Measurements from ENCODE around the gene PRR7. TPM values are rescaled to one million over a fixed set of nuclear protein-coding genes. Genes with fewer than 3 reads are reported as not detected.

Gene PRR7
- total and polyA plus RNA-seq, 2 of the 13 experiments (the other 11 are each of a cell fraction or from before 2014, with no cell fraction given) = 4.8 to 5.0 TPM

DNA sequence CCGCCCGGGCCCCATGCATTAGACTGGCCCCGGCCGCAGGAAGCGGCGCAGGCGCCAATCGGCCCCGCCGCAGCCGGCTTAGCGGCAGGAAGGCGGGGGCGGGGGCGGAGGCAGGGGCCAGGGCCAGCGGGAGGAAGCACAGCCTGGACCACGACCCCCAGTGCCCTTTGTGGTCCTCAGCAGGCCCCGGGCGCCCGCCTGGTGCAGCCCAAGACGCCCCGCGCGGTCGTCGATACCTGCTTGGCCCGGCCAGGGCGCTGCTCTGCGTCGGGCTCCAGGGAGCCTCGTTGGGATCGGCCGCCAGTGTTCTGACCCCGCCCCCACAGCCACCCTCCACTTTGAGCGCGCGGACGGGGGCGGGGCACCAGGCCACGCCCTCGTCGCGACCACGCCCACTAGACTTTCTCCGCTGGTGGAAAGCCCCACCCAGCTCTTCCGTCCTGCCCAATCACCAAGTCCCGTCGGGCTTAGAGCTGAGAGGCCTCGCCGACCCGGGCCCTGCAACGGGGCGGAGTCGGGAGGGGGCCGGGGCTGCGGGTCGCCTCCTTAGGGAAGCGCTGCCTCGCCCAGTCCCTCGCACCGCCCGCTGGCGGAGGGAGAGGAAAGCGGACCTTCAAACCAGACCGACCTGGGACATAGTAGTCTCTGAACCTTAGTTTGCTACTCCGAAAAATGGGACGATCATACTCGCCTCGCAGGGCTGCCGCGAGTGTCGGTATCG is 50.8 kb downstream of the PRR7 start, which contains the start of gene PDLIM7 (continued):
- TF ChIP-seq ZNF382 (CRISPR knock-in tag; IDR thresholded peaks at IDR 0.05; ENCODE audit: borderline replicate concordance) = no peak
- no peak for TF ChIP-seq ZNF567 (CRISPR knock-in tag; IDR thresholded peaks at IDR 0.05; ENCODE audit: borderline replicate concordance)
- no peak for TF ChIP-seq ZNF644 (CRISPR knock-in tag; IDR thresholded peaks at IDR 0.05; ENCODE audit: low read depth)
- TF ChIP-seq HNF4G (IDR thresholded peaks at IDR 0.05; ENCODE audit: borderline replicate concordance, low read depth, low read length) = no peak
- TF ChIP-seq HNF4G (CRISPR knock-in tag; IDR thresholded peaks at IDR 0.05; ENCODE audit: borderline replicate concordance, low read depth) = no peak
- no peak for TF ChIP-seq ZNF30 (CRISPR knock-in tag; IDR thresholded peaks at IDR 0.05)
- no peak for TF ChIP-seq ZNF136 (CRISPR knock-in tag; IDR thresholded peaks at IDR 0.05; ENCODE audit: low read depth)
- no peak for TF ChIP-seq ZNF263 (CRISPR knock-in tag; IDR thresholded peaks at IDR 0.05)
- TF ChIP-seq ZFP90 (CRISPR knock-in tag; IDR thresholded peaks at IDR 0.05; ENCODE audit: borderline replicate concordance) = peak; percentile 69; the same call in 1 of the 2 replicates
- TF ChIP-seq ZNF230 (CRISPR knock-in tag; IDR thresholded peaks at IDR 0.05) = no peak
- no peak; the same call in 1 of the 2 replicates for TF ChIP-seq ZNF839 (CRISPR knock-in tag; IDR thresholded peaks at IDR 0.05; ENCODE audit: borderline replicate concordance)
- TF ChIP-seq FOXO4 (CRISPR knock-in tag; conservative IDR thresholded peaks at IDR 0.05) = no peak
- TF ChIP-seq FOXM1 (CRISPR knock-in tag; IDR thresholded peaks at IDR 0.05) = no peak
- peak; percentile 23; the same call in 1 of the 2 replicates for TF ChIP-seq ZNF503 (CRISPR knock-in tag; IDR thresholded peaks at IDR 0.05)
- no peak for TF ChIP-seq ZNF564 (CRISPR knock-in tag; IDR thresholded peaks at IDR 0.05)
- 0 out of 2 replicates have a peak, but pooled peaks have one; percentile 23 for TF ChIP-seq ZNF761 (CRISPR knock-in tag; conservative IDR thresholded peaks at IDR 0.05)
- TF ChIP-seq YEATS2 (CRISPR knock-in tag; IDR thresholded peaks at IDR 0.05; ENCODE audit: borderline replicate concordance) = no peak
- TF ChIP-seq, protein P1, sequence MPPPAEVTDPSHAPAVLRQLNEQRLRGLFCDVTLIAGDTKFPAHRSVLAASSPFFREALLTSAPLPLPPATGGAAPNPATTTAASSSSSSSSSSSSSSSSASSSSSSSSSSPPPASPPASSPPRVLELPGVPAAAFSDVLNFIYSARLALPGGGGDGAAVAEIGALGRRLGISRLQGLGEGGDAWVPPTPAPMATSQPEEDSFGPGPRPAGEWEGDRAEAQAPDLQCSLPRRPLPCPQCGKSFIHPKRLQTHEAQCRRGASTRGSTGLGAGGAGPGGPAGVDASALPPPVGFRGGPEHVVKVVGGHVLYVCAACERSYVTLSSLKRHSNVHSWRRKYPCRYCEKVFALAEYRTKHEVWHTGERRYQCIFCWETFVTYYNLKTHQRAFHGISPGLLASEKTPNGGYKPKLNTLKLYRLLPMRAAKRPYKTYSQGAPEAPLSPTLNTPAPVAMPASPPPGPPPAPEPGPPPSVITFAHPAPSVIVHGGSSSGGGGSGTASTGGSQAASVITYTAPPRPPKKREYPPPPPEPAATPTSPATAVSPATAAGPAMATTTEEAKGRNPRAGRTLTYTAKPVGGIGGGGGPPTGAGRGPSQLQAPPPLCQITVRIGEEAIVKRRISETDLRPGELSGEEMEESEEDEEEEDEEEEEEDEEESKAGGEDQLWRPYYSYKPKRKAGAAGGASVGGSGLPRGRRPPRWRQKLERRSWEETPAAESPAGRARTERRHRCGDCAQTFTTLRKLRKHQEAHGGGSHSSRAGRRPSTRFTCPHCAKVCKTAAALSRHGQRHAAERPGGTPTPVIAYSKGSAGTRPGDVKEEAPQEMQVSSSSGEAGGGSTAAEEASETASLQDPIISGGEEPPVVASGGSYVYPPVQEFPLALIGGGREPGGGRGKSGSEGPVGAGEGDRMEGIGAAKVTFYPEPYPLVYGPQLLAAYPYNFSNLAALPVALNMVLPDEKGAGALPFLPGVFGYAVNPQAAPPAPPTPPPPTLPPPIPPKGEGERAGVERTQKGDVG (CRISPR knock-in tag; IDR thresholded peaks at IDR 0.05; ENCODE audit: borderline replicate concordance) = no peak
- TF ChIP-seq, protein P2, sequence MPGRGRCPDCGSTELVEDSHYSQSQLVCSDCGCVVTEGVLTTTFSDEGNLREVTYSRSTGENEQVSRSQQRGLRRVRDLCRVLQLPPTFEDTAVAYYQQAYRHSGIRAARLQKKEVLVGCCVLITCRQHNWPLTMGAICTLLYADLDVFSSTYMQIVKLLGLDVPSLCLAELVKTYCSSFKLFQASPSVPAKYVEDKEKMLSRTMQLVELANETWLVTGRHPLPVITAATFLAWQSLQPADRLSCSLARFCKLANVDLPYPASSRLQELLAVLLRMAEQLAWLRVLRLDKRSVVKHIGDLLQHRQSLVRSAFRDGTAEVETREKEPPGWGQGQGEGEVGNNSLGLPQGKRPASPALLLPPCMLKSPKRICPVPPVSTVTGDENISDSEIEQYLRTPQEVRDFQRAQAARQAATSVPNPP (CRISPR knock-in tag; IDR thresholded peaks at IDR 0.05) = no peak
- 0 out of 2 replicates have a peak, but pooled peaks have one; percentile 24 for TF ChIP-seq ZBTB14 (CRISPR knock-in tag; IDR thresholded peaks at IDR 0.05)

Measured in HepG2 (cell line).